Sigmoid colon (tissue), 7 donors: ENCODE data around the gene COG5. TPM values are rescaled to one million over a fixed set of nuclear protein-coding genes. Genes with fewer than 3 reads are reported as not detected.

Source experiments
- DNase-seq: peaks from one replicate; pipeline ENCODE4 v3.0.0-alpha.2; 2019
- H3K27ac ChIP-seq, 4 donors: fragments of 200-600 bp; sonication (generic); one replicate each; pipeline ENCODE4 v1.5.1; 2016 to 2019; ENCODE audit warnings: mild to moderate bottlenecking in 1 of 4
- H3K27me3 ChIP-seq, 3 donors: fragments of 200-600 bp; sonication (generic); one replicate each; pipeline ENCODE4 v1.5.1; 2019; ENCODE audit warnings: mild to moderate bottlenecking in 1 of 3
- H3K36me3 ChIP-seq, 4 donors: fragments of 200-600 bp; sonication (generic); one replicate each; pipeline ENCODE4 v1.5.1; 2016 to 2019
- H3K4me1 ChIP-seq, 4 donors: fragments of 200-600 bp; sonication (generic); one replicate each; pipeline ENCODE4 v1.5.1; 2017 to 2019
- H3K4me3 ChIP-seq, 4 donors: fragments of 200-600 bp; sonication (generic); one replicate each; pipeline ENCODE4 v1.5.1; 2017 to 2019; ENCODE audit warnings: mild to moderate bottlenecking in 2 of 4, moderate library complexity in 1 of 4
- H3K9me3 ChIP-seq, 4 donors: fragments of 200-600 bp in 3 of 4; sonication (generic) in 3 of 4; one replicate each; pipeline versions ENCODE4 v1.5.1 to v1.6.1; 2013 to 2019
- CTCF ChIP-seq, 4 experiments: fragments of 450-650 bp in 3 of 4; fragments of 200-600 bp in 1 of 4; IDR thresholded peaks; one replicate each; pipeline ENCODE4 v1.5.1; 2016 to 2019; ENCODE audit warnings: antibody characterized with exemption in 4 of 4, mild to moderate bottlenecking in 3 of 4, moderate library complexity in 2 of 4
- EP300 ChIP-seq, 4 donors: sonication (generic); formaldehyde crosslinking; IDR thresholded peaks; one replicate each; pipeline ENCODE4 v1.6.1; 2017; ENCODE audit warnings: antibody characterized with exemption in 4 of 4
- POLR2A ChIP-seq, 2 donors: fragments of 450-650 bp; IDR thresholded peaks; one replicate each; pipeline ENCODE4 v1.6.1; 2016; ENCODE audit warnings: antibody characterized with exemption in 2 of 2, mild to moderate bottlenecking in 2 of 2, moderate library complexity in 2 of 2
- POLR2AphosphoS5 ChIP-seq, 4 donors: sonication (generic); formaldehyde crosslinking; IDR thresholded peaks; one replicate each; pipeline ENCODE4 v1.6.1; 2017; ENCODE audit warnings: antibody characterized with exemption in 4 of 4
- WGBS, 2 donors: extraction: QIAGEN DNeasy Blood & Tissue Kit; methylation state at CpG; one replicate each; pipeline ENCODE4 v1.1.7; 2013; 5-methylcytosine and 5-hydroxymethylcytosine counted together
- intact Hi-C: fragments of 100-400 bp; cut with DNase I; formaldehyde crosslinking; loops from one replicate; pipeline ENCODE4 v1.15.1; 2023
- polyA plus RNA-seq, 3 donors: library from polyadenylated mRNA; stranded (reverse); fragments of 200-250 nt; gene quantifications; one replicate each; pipeline ENCODE4 v1.2.3, GENCODE V29; 2013
- total RNA-seq, 4 donors: library from RNA; depleted of rRNA; stranded (reverse); fragments of >200 nt; gene quantifications; one replicate each; pipeline ENCODE4 v1.1.0, GENCODE V29; 2016
- donor health status: healthy with polysubstance abuse.
- donor health status: Bipolar disorder and iron deficiency.
- donor health status: healthy.

Gene COG5
- total and polyA plus RNA-seq, 7 donors = 11.0 to 73.4 (median 27.6) TPM

- Histone ChIP-seq H3K4me3 (no peak overlapping the region), H3K4me1 (peaks cover 0 to 66% (median 52%) of the 10 kb centered on the region in 4 donors), H3K36me3 (no peaks in the 10 kb centered on the region), H3K27ac (peak overlapping the region; percentile 20 to 50 (median 30)), H3K9me3 (no peaks in the 10 kb centered on the region), H3K27me3 (no peaks in the 10 kb centered on the region)
- intact Hi-C loops = no loop called here
- TF ChIP-seq EP300 (IDR thresholded peaks at IDR 0.05) (no peak), POLR2AphosphoS5 (IDR thresholded peaks at IDR 0.05) (no peak), POLR2A (IDR thresholded peaks at IDR 0.05) (no peak), CTCF (IDR thresholded peaks at IDR 0.05) (no peak)
- WGBS, 2 donors = 92 to 93% methylated on average over 12 of the region's 12 CpGs
- peak; percentile 46 for DNase-seq
Observed at GRCh38 chr7:107171496-107171895, 392.2 kb downstream of the COG5 start.

GRCh38 chr7:107170051-107170915 lies 393.4 kb downstream of the COG5 start:
- Histone ChIP-seq H3K4me1 (peaks cover 0 to 58% (median 45%) of the 10 kb centered on the region in 4 donors), H3K9me3 (no peaks in the 10 kb centered on the region), H3K36me3 (no peaks in the 10 kb centered on the region), H3K27me3 (no peaks in the 10 kb centered on the region), H3K4me3 (peak overlapping the region; percentile 89 to 99 (median 95)), H3K27ac (peak overlapping the region; percentile 94 to 100 (median 96))
- TF ChIP-seq POLR2AphosphoS5 (IDR thresholded peaks at IDR 0.05) (no peak), CTCF (IDR thresholded peaks at IDR 0.05) (no peak)
- DNase-seq = no peak
- 9% methylated on average over 13 of the region's 13 CpGs for WGBS, 2 donors
- intact Hi-C loops = no loop called here

- peaks cover 0 to 49% (median 37%) of the 10 kb centered on the region in 4 donors for H3K4me1 ChIP-seq
- intact Hi-C loops = loop anchor here (5.0 to 10.0 kb wide), 6 partner anchors 395 to 995 kb away; partner anchors contain the start of genes CBLL1, COG5, DLD and DUS4L
Observed at GRCh38 chr7:107169120-107170050, 394.3 kb downstream of the COG5 start.

More at GRCh38 chr7:107169120-107170050, 394.3 kb downstream of the COG5 start:
- peak; percentile 99 for DNase-seq
- no peaks in the 10 kb centered on the region for H3K36me3 ChIP-seq
- H3K27ac ChIP-seq = peak overlapping the region; percentile 94 to 100 (median 96)
- WGBS, 2 donors = 1% methylated on average over 73 of the region's 73 CpGs
- no peaks in the 10 kb centered on the region for H3K9me3 ChIP-seq
- TF ChIP-seq CTCF (IDR thresholded peaks at IDR 0.05) = no peak
- TF ChIP-seq EP300 (IDR thresholded peaks at IDR 0.05) = peak in 2 of 4 donors; percentile 18 to 84
- peak; percentile 60 to 88 (median 66) for TF ChIP-seq POLR2AphosphoS5 (IDR thresholded peaks at IDR 0.05)
- TF ChIP-seq POLR2A (IDR thresholded peaks at IDR 0.05) = no peak
- H3K27me3 ChIP-seq = no peaks in the 10 kb centered on the region
- peak overlapping the region; percentile 89 to 99 (median 95) for H3K4me3 ChIP-seq
